CD14-positive monocyte (primary cell): ENCODE results near the gene SLC25A39. TPM values are rescaled to one million over a fixed set of nuclear protein-coding genes. Genes with fewer than 3 reads are reported as not detected.

Experiments used
- DNase-seq, 3 donors: peaks; one replicate each; pipeline ENCODE4 v3.0.0-alpha.2; 2011 to 2022
- H2AFZ ChIP-seq: 2 replicates; pipeline ENCODE4 v1.6.0; 2012; ENCODE audit warnings: mild to moderate bottlenecking, low read depth, low read length, inconsistent platforms; ENCODE audit not compliant: insufficient read depth, poor library complexity, severe bottlenecking
- H3K27ac ChIP-seq, 2 donors: 1 replicate in 1 of 2; 2 replicates in 1 of 2; pipeline ENCODE4 v1.5.1; 2012 to 2013; ENCODE audit warnings: low read length in 2 of 2, control low read depth in 1 of 2, inconsistent platforms in 1 of 2, low read depth in 1 of 2, mild to moderate bottlenecking in 1 of 2
- H3K27me3 ChIP-seq, 2 donors: one replicate each; pipeline versions ENCODE4 v1.6.0 to v1.6.1; 2011 to 2013; ENCODE audit warnings: low read length in 2 of 2; ENCODE audit not compliant: control insufficient read depth in 2 of 2, insufficient read depth in 2 of 2
- H3K36me3 ChIP-seq, 2 donors: replicated peaks in 1 of 2; 1 replicate in 1 of 2; 2 replicates in 1 of 2; pipeline versions ENCODE4 v1.5.1 to v1.6.1; 2012 to 2013; ENCODE audit warnings: low read length in 2 of 2, control low read depth in 1 of 2, inconsistent platforms in 1 of 2, mild to moderate bottlenecking in 1 of 2; ENCODE audit not compliant: insufficient read depth in 2 of 2, control insufficient read depth in 1 of 2
- H3K4me1 ChIP-seq, 2 donors: 1 replicate in 1 of 2; 2 replicates in 1 of 2; pipeline versions ENCODE4 v1.5.1 to v1.6.1; 2012 to 2013; ENCODE audit warnings: low read length in 2 of 2, control low read depth in 1 of 2, inconsistent platforms in 1 of 2, mild to moderate bottlenecking in 1 of 2, moderate library complexity in 1 of 2; ENCODE audit not compliant: insufficient read depth in 2 of 2, control insufficient read depth in 1 of 2
- H3K4me2 ChIP-seq: replicated peaks from 2 replicates; pipeline ENCODE3; 2012; ENCODE audit warnings: low read length, moderate library complexity, mild to moderate bottlenecking; ENCODE audit not compliant: poor library complexity, severe bottlenecking; ENCODE audit errors: extremely low read depth
- H3K4me3 ChIP-seq, 3 experiments: fragments of 200-600 bp in 1 of 3; sonication (generic) in 1 of 3; replicated peaks in 1 of 3; 1 replicate in 2 of 3; 2 replicates in 1 of 3; pipeline ENCODE4 v1.5.1; 2011 to 2013; ENCODE audit warnings: low read length in 3 of 3, mild to moderate bottlenecking in 3 of 3, control low read depth in 2 of 3, low read depth in 2 of 3, inconsistent platforms in 1 of 3, moderate library complexity in 1 of 3
- H3K79me2 ChIP-seq: 2 replicates; pipeline ENCODE4 v1.6.0; 2012; ENCODE audit warnings: mild to moderate bottlenecking, control low read depth, inconsistent platforms, low read length, moderate library complexity; ENCODE audit not compliant: insufficient read depth
- H3K9ac ChIP-seq: 2 replicates; pipeline ENCODE4 v1.6.0; 2017; ENCODE audit warnings: low read length, mild to moderate bottlenecking; ENCODE audit not compliant: insufficient read depth, poor library complexity, severe bottlenecking
- H3K9me3 ChIP-seq, 2 donors: replicated peaks in 1 of 2; 1 replicate in 1 of 2; 2 replicates in 1 of 2; pipeline versions ENCODE4 v1.5.1 to v1.6.1; 2012 to 2013; ENCODE audit warnings: low read length in 2 of 2, control low read depth in 1 of 2; ENCODE audit not compliant: control insufficient read depth in 1 of 2, insufficient read depth in 1 of 2
- H4K20me1 ChIP-seq: 2 replicates; pipeline ENCODE4 v1.6.0; 2012; ENCODE audit warnings: mild to moderate bottlenecking, low read length, control low read depth, moderate library complexity; ENCODE audit not compliant: insufficient read depth
- H3K27ac Mint-ChIP-seq, 7 donors: one replicate each; pipeline ENCODE4 v1.8.0; 2020; ENCODE audit warnings: mild to moderate bottlenecking in 7 of 7, mixed read lengths in 7 of 7, moderate library complexity in 6 of 7, inconsistent platforms in 2 of 7
- H3K27me3 Mint-ChIP-seq, 3 donors: one replicate each; pipeline ENCODE4 v1.8.0; 2021 to 2022; ENCODE audit warnings: low read depth in 3 of 3, mild to moderate bottlenecking in 3 of 3, mixed read lengths in 3 of 3, moderate library complexity in 3 of 3, inconsistent platforms in 1 of 3
- H3K36me3 Mint-ChIP-seq, 2 donors: one replicate each; pipeline ENCODE4 v1.8.0; 2020; ENCODE audit warnings: mixed read lengths in 2 of 2, inconsistent platforms in 1 of 2, mild to moderate bottlenecking in 1 of 2
- H3K4me1 Mint-ChIP-seq: one replicate; pipeline ENCODE4 v1.8.0; 2020; ENCODE audit warnings: mild to moderate bottlenecking, mixed read lengths
- H3K4me3 Mint-ChIP-seq, 2 donors: one replicate each; pipeline ENCODE4 v1.8.0; 2020; ENCODE audit warnings: mild to moderate bottlenecking in 2 of 2, mixed read lengths in 2 of 2, moderate library complexity in 1 of 2
- H3K9me3 Mint-ChIP-seq, 7 donors: one replicate each; pipeline ENCODE4 v1.8.0; 2020 to 2022; ENCODE audit warnings: mixed read lengths in 7 of 7, mild to moderate bottlenecking in 6 of 7, moderate library complexity in 6 of 7, inconsistent platforms in 2 of 7
- CTCF ChIP-seq: fragments of 200-600 bp; IDR thresholded peaks from one replicate; pipeline ENCODE4 v1.8.0; 2022; ENCODE audit warnings: antibody characterized with exemption, mild to moderate bottlenecking
- WGBS: methylation state at CpG from one replicate; pipeline ENCODE4 v1.1.5; 2013; ENCODE audit warnings: missing lambda C conversion rate; ENCODE audit not compliant: insufficient coverage; 5-methylcytosine and 5-hydroxymethylcytosine counted together
- intact Hi-C, 2 donors: fragments of 100-400 bp; cut with micrococcal nuclease; formaldehyde crosslinking; loops; one replicate each; pipeline versions ENCODE4 v1.15.0 to v1.15.1; 2023
- polyA plus RNA-seq, 3 donors: library from polyadenylated mRNA; depleted of rRNA in 1 of 3; unstranded in 2 of 3; stranded (reverse) in 1 of 3; fragments of 300-500 nt in 2 of 3; fragments of >200 nt in 1 of 3; fragmentation: Illumina TruSeq in 2 of 3; gene quantifications; 1 replicate in 2 of 3; 2 replicates in 1 of 3; pipeline ENCODE4 v1.2.3, GENCODE V29; 2012 to 2021

The SLC25A39 gene
- polyA plus RNA-seq, 3 donors, result 64.0 to 74.8 (median 64.5) TPM

GRCh38 chr17:44308865-44309264 is 15.8 kb downstream of the SLC25A39 start:
- Mint-ChIP-seq H3K4me1 (peaks cover 18% of the 10 kb centered on the region), H3K27me3 (peaks cover 48 to 70% (median 58%) of the 10 kb centered on the region in 3 donors), H3K9me3 (peaks cover 0 to 6% (median 0%) of the 10 kb centered on the region in 7 donors), H3K36me3 (peaks cover 0 to 2% of the 10 kb centered on the region in 2 donors), H3K27ac (no peak overlapping the region), H3K4me3 (peak overlapping the region; percentile 66 to 69)
- no peak overlapping the region for H3K9ac ChIP-seq
- DNase-seq, result peak in 1 of 3 donors; percentile 14
- H4K20me1 ChIP-seq, result no peaks in the 10 kb centered on the region
- WGBS, result 2% methylated on average over 14 of the region's 15 CpGs
- intact Hi-C loops, result no loop called here
- peaks cover 12 to 15% of the 10 kb centered on the region in 2 donors for H3K4me1 ChIP-seq
- no peaks in the 10 kb centered on the region for H3K9me3 ChIP-seq
- H3K4me3 ChIP-seq, result peak overlapping the region in 1 of 3 experiments; percentile 68
- H2AFZ ChIP-seq, result peak overlapping the region; percentile 63
- peaks cover 7 to 43% of the 10 kb centered on the region in 2 donors for H3K27me3 ChIP-seq
- H3K4me2 ChIP-seq, result peak overlapping the region; percentile 71
- no peaks in the 10 kb centered on the region for H3K36me3 ChIP-seq
- TF ChIP-seq CTCF, result no peak
- no peak overlapping the region for H3K27ac ChIP-seq
- no peaks in the 10 kb centered on the region for H3K79me2 ChIP-seq

GRCh38 chr17:44308320-44308818 is 16.3 kb downstream of the SLC25A39 start, which contains the start of gene RUNDC3A:
RUNDC3A (plus strand) TSS chr17:44308601; CDS start chr17:44308833, 232 bp downstream.
- Histone ChIP-seq H4K20me1 (no peaks in the 10 kb centered on the region), H3K9me3 (no peaks in the 10 kb centered on the region), H2AFZ (peak within 1 kb of the TSS; percentile 63), H3K36me3 (no peaks in the 10 kb centered on the region), H3K4me3 (peak within 1 kb of the TSS in 1 of 3 experiments; percentile 68), H3K27me3 (peaks cover 7 to 40% of the 10 kb centered on the region in 2 donors), H3K27ac (no peak within 1 kb of the TSS), H3K4me2 (peak within 1 kb of the TSS; percentile 71), H3K9ac (no peak within 1 kb of the TSS), H3K4me1 (peaks cover 12 to 15% of the 10 kb centered on the region in 2 donors), H3K79me2 (no peaks in the 10 kb centered on the region)
- Mint-ChIP-seq H3K36me3 (no peaks in the 10 kb centered on the region), H3K9me3 (peaks cover 0 to 6% (median 0%) of the 10 kb centered on the region in 7 donors), H3K4me1 (peaks cover 18% of the 10 kb centered on the region), H3K4me3 (peak within 1 kb of the TSS; percentile 66 to 74), H3K27ac (peak within 1 kb of the TSS in 2 of 7 donors; percentile 37 to 57), H3K27me3 (peaks cover 45 to 67% (median 53%) of the 10 kb centered on the region in 3 donors)
- under 1% methylated on average over 18 of the region's 39 CpGs for WGBS
- no peak for TF ChIP-seq CTCF
- intact Hi-C loops, result no loop called here
- peak; percentile 51 to 77 (median 67) for DNase-seq
